ENCODE data around the gene SLC66A2. TPM values are rescaled to one million over a fixed set of nuclear protein-coding genes. Genes with fewer than 3 reads are reported as not detected.

Gene SLC66A2
- total and polyA plus RNA-seq, 8 donors: 18.1 to 148 (median 24.4) TPM

DNA sequence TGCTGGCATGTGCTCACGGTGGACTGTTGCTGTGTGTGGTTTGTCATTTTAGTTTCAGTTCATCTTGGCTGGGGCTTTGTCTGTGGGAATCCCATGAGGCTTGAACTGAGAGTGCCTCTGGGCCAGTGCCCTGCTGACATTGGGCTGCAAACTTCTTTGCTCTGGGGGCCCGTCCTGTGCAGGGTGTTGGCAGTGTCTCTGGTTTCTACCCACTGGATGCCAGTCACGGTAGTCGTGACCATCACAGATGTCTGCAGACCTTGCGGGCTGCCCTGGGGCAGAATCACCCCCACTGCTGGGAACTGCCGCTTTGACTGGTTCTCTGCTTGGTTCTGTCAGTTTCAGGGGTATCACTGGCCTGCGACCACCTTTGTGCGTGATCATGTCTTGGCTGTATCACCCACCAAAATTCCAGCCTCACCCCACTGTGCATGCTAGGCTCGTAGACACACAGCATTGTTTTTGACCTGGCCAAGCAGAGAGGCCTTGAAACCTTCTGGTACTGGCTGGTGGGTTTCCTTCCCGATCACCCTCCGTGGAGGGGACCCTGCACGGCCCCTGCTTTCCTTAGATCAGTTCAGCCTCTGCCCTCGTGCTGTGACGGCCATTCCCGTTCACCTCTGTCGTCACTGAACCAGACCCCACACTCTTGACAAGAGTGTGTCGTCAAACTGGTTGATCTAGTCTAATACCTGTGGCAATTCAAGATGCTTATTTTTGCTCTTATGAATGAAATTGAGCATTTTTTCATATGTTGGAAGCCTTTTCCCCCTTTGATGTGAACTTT is 96.1 kb downstream of the SLC66A2 start:
- peaks cover 0 to 34% (median 6%) of the 10 kb centered on the region in 3 donors for H3K27me3 ChIP-seq
- 64 to 69% (median 68%) methylated on average over 15 to 17 of the region's 17 CpGs for WGBS, 5 donors
- H3K27ac ChIP-seq: no peak overlapping the region
- DNase-seq: no peak
- intact Hi-C loops (cut with DNase I; ENCODE audit: low total_unique reads): no loop called here
- peaks cover 0 to 13% (median 8%) of the 10 kb centered on the region in 4 donors for H3K4me1 ChIP-seq
- no peaks in the 10 kb centered on the region for H3K36me3 ChIP-seq
- H3K9me3 ChIP-seq: no peaks in the 10 kb centered on the region
- no peak overlapping the region for H3K4me3 ChIP-seq
- TF ChIP-seq, protein P1, sequence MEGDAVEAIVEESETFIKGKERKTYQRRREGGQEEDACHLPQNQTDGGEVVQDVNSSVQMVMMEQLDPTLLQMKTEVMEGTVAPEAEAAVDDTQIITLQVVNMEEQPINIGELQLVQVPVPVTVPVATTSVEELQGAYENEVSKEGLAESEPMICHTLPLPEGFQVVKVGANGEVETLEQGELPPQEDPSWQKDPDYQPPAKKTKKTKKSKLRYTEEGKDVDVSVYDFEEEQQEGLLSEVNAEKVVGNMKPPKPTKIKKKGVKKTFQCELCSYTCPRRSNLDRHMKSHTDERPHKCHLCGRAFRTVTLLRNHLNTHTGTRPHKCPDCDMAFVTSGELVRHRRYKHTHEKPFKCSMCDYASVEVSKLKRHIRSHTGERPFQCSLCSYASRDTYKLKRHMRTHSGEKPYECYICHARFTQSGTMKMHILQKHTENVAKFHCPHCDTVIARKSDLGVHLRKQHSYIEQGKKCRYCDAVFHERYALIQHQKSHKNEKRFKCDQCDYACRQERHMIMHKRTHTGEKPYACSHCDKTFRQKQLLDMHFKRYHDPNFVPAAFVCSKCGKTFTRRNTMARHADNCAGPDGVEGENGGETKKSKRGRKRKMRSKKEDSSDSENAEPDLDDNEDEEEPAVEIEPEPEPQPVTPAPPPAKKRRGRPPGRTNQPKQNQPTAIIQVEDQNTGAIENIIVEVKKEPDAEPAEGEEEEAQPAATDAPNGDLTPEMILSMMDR (IDR thresholded peaks at IDR 0.05): no peak
- TF ChIP-seq POLR2AphosphoS5 (IDR thresholded peaks at IDR 0.05): no peak
- TF ChIP-seq EP300 (IDR thresholded peaks at IDR 0.05): no peak
- no peak for TF ChIP-seq POLR2A (IDR thresholded peaks at IDR 0.05)

DNA sequence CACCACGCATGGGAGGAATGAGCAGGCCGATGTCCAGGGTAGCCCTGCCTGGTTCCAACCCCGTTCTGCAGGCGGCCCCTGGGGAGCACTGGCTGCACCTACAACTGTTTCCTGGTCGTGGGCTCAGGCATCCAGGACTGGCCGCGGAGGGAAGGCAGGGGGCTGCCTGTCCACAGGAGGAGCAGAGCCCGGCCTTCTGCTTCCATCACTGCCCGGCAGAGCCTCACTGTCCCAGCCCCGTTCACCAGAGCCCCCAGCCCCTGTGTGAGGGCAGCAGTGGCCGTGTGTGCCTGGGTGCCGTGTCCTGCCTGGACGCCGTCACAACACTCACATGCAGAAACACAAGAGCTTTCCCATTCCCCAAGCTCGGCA is 97.5 kb downstream of the SLC66A2 start:
- Histone ChIP-seq H3K4me3 (no peak overlapping the region), H3K36me3 (no peaks in the 10 kb centered on the region), H3K27me3 (peaks cover 0 to 34% (median 6%) of the 10 kb centered on the region in 3 donors), H3K9me3 (no peaks in the 10 kb centered on the region), H3K27ac (no peak overlapping the region), H3K4me1 (peaks cover 0 to 13% (median 8%) of the 10 kb centered on the region in 4 donors)
- intact Hi-C loops (cut with DNase I; ENCODE audit: low total_unique reads): no loop called here
- WGBS, 5 donors: 76 to 89% (median 83%) methylated on average over 10 to 15 of the region's 15 CpGs
- TF ChIP-seq POLR2AphosphoS5 (IDR thresholded peaks at IDR 0.05): no peak
- no peak for TF ChIP-seq EP300 (IDR thresholded peaks at IDR 0.05)
- TF ChIP-seq, protein P1 (IDR thresholded peaks at IDR 0.05): no peak
- no peak for TF ChIP-seq POLR2A (IDR thresholded peaks at IDR 0.05)
- no peak for DNase-seq

- Histone ChIP-seq H3K9me3 (no peaks in the 10 kb centered on the region), H3K27ac (no peak overlapping the region), H3K27me3 (peaks cover 0 to 34% (median 6%) of the 10 kb centered on the region in 3 donors), H3K36me3 (no peaks in the 10 kb centered on the region), H3K4me1 (peaks cover 0 to 13% (median 8%) of the 10 kb centered on the region in 4 donors), H3K4me3 (no peak overlapping the region)
- no peak for DNase-seq
- TF ChIP-seq POLR2A (IDR thresholded peaks at IDR 0.05) (no peak), EP300 (IDR thresholded peaks at IDR 0.05) (no peak)
- TF ChIP-seq, protein P1 (IDR thresholded peaks at IDR 0.05): no peak
- 61 to 73% (median 70%) methylated on average over 16 to 26 of the region's 26 CpGs for WGBS, 5 donors
- intact Hi-C loops (cut with DNase I; ENCODE audit: low total_unique reads): no loop called here
Observed at GRCh38 chr18:79853303-79853992, 98.0 kb downstream of the SLC66A2 start.

DNA sequence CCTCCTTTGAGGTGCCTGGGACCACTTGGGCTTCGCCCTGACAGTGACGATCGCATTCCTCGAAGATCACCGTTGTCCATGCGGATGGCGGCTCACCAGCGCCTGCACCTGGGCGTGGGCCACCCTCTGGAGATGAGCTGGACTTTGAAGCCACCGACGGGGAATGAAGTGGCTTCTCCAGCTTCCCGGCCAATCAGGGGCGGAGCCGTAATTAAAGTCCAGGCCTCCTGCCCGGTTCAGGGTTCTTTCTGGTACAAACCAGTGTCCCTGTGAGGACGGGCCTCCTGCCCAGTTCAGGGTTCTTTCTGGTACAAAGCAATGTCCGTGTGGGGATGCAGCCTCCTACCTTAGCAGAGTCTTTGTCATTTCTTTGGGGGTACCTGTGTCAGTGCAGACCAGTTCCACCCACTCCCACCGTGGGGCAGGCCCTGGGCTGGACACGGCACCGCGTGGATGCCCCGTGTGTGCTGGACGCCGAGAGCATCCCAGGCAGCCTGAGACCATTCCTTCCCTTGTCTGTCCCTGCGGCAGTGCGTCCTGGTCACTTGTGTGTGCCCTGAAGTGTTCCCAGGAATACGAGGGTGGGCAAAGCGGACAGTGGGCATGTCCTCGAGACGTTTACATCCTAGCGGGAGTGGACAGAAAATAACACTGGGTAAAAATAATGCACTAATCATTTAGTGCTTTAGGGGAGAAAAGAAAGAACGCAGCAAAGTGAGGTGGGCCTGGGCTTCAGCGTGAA is 98.7 kb downstream of the SLC66A2 start:
- Histone ChIP-seq H3K9me3 (no peaks in the 10 kb centered on the region), H3K27ac (no peak overlapping the region), H3K4me3 (no peak overlapping the region), H3K27me3 (peaks cover 0 to 34% (median 6%) of the 10 kb centered on the region in 3 donors), H3K36me3 (no peaks in the 10 kb centered on the region), H3K4me1 (peaks cover 0 to 13% (median 8%) of the 10 kb centered on the region in 4 donors)
- 84 to 89% (median 88%) methylated on average over 21 to 33 of the region's 33 CpGs for WGBS, 5 donors
- TF ChIP-seq POLR2A (IDR thresholded peaks at IDR 0.05) (no peak), POLR2AphosphoS5 (IDR thresholded peaks at IDR 0.05) (no peak), EP300 (IDR thresholded peaks at IDR 0.05) (no peak)
- TF ChIP-seq, protein P1 (IDR thresholded peaks at IDR 0.05): no peak
- DNase-seq: no peak
- intact Hi-C loops (cut with DNase I; ENCODE audit: low total_unique reads): no loop called here

Data from stomach (tissue), 9 donors.